PC-3 (cell line): ENCODE results near the gene GRIN3B. TPM values are rescaled to one million over a fixed set of nuclear protein-coding genes. Genes with fewer than 3 reads are reported as not detected.

Experiments used
- ATAC-seq: fragments of 200-7000 bp; cut with Tn5 transposase; 2 replicates; pipeline ENCODE4 v1.9.1; 2020; ENCODE audit warnings: mild to moderate bottlenecking, moderate library complexity
- BruUV-seq: library from RNA; stranded (reverse); fragments of 400-500 nt; replicated peaks from 2 replicates; lab custom pipeline; 2021; lab: Mats Ljungman, UMichigan
- CTCF ChIA-PET: fragments of 300-600 bp; sonication (Branson Sonifier 250); formaldehyde crosslinking; loops from one replicate; lab custom pipeline; 2022; ENCODE audit warnings: antibody characterized with exemption; lab: Charles Lee
- POLR2A ChIA-PET: fragments of 300-600 bp; sonication (Branson Sonifier 250); formaldehyde crosslinking; loops from one replicate; lab custom pipeline; 2022; ENCODE audit warnings: antibody characterized with exemption; ENCODE audit not compliant: unreplicated experiment; lab: Charles Lee
- DNase-seq: peaks from one replicate; pipeline ENCODE4 v3.0.0-alpha.2; 2015
- H2AFZ ChIP-seq: fragments of 300-600 bp; sonication (generic); 2 replicates; pipeline ENCODE4 v1.6.0; 2016; ENCODE audit warnings: antibody characterized with exemption, low read length
- H3F3A ChIP-seq: fragments of 300-600 bp; sonication (generic); one replicate; pipeline ENCODE4 v1.6.0; 2017; ENCODE audit warnings: antibody characterized with exemption, low read length, control low read depth, mild to moderate bottlenecking; ENCODE audit not compliant: unreplicated experiment
- H3K27ac ChIP-seq: fragments of 300-600 bp; sonication (generic); 2 replicates; pipeline ENCODE4 v1.5.1; 2016; ENCODE audit warnings: mild to moderate bottlenecking, low read length
- H3K27me3 ChIP-seq: fragments of 300-600 bp; sonication (generic); 2 replicates; pipeline ENCODE4 v1.6.1; 2016; ENCODE audit warnings: low read length, mixed read lengths
- H3K36me3 ChIP-seq: fragments of 300-600 bp; sonication (generic); 2 replicates; pipeline ENCODE4 v1.6.1; 2016; ENCODE audit warnings: low read depth, mixed run types, low read length, mixed read lengths
- H3K4me1 ChIP-seq: fragments of 300-600 bp; sonication (generic); 2 replicates; pipeline ENCODE4 v1.5.1; 2016; ENCODE audit warnings: low read length; ENCODE audit not compliant: insufficient read depth
- H3K4me2 ChIP-seq: fragments of 300-600 bp; sonication (generic); 2 replicates; pipeline ENCODE4 v1.6.0; 2016; ENCODE audit warnings: low read length
- H3K4me3 ChIP-seq: fragments of 300-600 bp; sonication (generic); 2 replicates; pipeline ENCODE4 v1.5.1; 2016; ENCODE audit warnings: mild to moderate bottlenecking, low read length, mixed read lengths
- H3K79me2 ChIP-seq: fragments of 300-600 bp; sonication (generic); 2 replicates; pipeline ENCODE4 v1.6.1; 2017; ENCODE audit warnings: low read length, mixed read lengths
- H3K9ac ChIP-seq: fragments of 300-600 bp; sonication (generic); 2 replicates; pipeline ENCODE4 v1.6.0; 2016; ENCODE audit warnings: mild to moderate bottlenecking, low read length
- H3K9me2 ChIP-seq: fragments of 300-600 bp; sonication (generic); replicated peaks from 2 replicates; pipeline ENCODE4 v1.6.1; 2016; ENCODE audit warnings: mixed run types, low read length, mixed read lengths
- H3K9me3 ChIP-seq: fragments of 300-600 bp; sonication (generic); 2 replicates; pipeline ENCODE4 v1.6.1; 2016; ENCODE audit warnings: low read length, mixed read lengths
- H4K20me1 ChIP-seq: fragments of 300-600 bp; sonication (generic); 2 replicates; pipeline ENCODE4 v1.6.1; 2016; ENCODE audit warnings: low read length, mixed read lengths
- CTCF ChIP-seq: fragments of 300-600 bp; sonication (generic); conservative IDR thresholded peaks from 2 replicates; pipeline ENCODE4 v1.5.1; 2017; ENCODE audit warnings: antibody characterized with exemption, low read depth, mild to moderate bottlenecking, low read length
- EZH2 ChIP-seq: fragments of 300-600 bp; sonication (generic); IDR thresholded peaks from one replicate; pipeline ENCODE4 v1.6.1; 2017; ENCODE audit warnings: antibody characterized with exemption, mild to moderate bottlenecking, low read length; ENCODE audit not compliant: unreplicated experiment
- EZH2phosphoT487 ChIP-seq: fragments of 300-600 bp; sonication (generic); IDR thresholded peaks from 2 replicates; pipeline ENCODE4 v1.6.1; 2018; ENCODE audit warnings: mild to moderate bottlenecking, antibody characterized with exemption, low read length, borderline replicate concordance
- intact Hi-C: fragments of 100-400 bp; cut with micrococcal nuclease; formaldehyde crosslinking; loops from 2 replicates; pipeline ENCODE4 v1.9.0; 2023
- total RNA-seq: library from RNA; depleted of rRNA; stranded (reverse); fragments of >200 nt; gene quantifications from 2 replicates; pipeline ENCODE4 v1.2.3, GENCODE V29; 2014

Gene GRIN3B
- total RNA-seq, 1 experiment from 2014 or later: 0.69 TPM

GRCh38 chr19:1015782-1016646, 15.8 kb downstream of the GRIN3B start:
- no peaks in the 10 kb centered on the region for H3K36me3 ChIP-seq
- no peak overlapping the region for H2AFZ ChIP-seq
- peaks cover 69% of the 10 kb centered on the region for H3K79me2 ChIP-seq
- no peaks in the 10 kb centered on the region for H3F3A ChIP-seq
- BruUV-seq: no TSS peak
- H3K4me1 ChIP-seq: peaks cover 22% of the 10 kb centered on the region
- no peak for TF ChIP-seq EZH2phosphoT487
- no peak for TF ChIP-seq CTCF
- no peak for TF ChIP-seq EZH2
- POLR2A ChIA-PET: interaction anchor here (1.0 kb wide), 1 partner anchor 253 kb away, joined by 6 read pairs; the partner anchor contains the start of gene CIRBP
- H3K9me3 ChIP-seq: no peaks in the 10 kb centered on the region
- peaks cover 50% of the 10 kb centered on the region for H4K20me1 ChIP-seq
- H3K27ac ChIP-seq: peak overlapping the region; percentile 37
- intact Hi-C loops: no loop called here
- ATAC-seq (no peak), DNase-seq (no peak)
- H3K4me2 ChIP-seq: peak overlapping the region; percentile 97; the same call in 1 of the 2 replicates
- CTCF ChIA-PET: no interaction called here
- H3K4me3 ChIP-seq: no peak overlapping the region
- no peak overlapping the region for H3K9ac ChIP-seq
- no peaks in the 10 kb centered on the region for H3K27me3 ChIP-seq
- H3K9me2 ChIP-seq: no peaks in the 10 kb centered on the region

DNA sequence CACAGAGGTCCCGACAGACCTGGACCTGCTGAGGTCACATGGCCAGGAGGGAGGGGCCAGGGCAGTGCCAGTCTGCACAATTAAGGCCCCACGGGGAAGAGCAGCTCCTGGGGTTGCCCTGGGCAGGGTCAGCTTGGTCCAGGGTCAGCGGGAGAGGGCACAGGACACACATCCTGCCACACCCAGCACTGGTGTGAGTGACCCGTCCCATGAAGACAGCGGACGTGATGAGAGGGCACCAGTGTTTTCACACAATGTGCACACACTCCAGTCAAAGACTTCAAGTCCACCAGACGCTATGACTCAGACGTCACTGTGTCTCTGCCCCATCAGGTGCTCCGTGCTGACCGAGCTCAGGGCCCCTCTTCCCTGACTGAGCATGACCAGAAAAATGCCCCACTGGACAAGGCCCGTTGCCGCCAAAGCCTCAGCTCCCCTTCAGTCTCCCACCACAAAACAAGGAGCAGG, 16.5 kb downstream of the GRIN3B start:
- ATAC-seq (peak; percentile 37), DNase-seq (peak; percentile 33)
- Histone ChIP-seq H3K36me3 (no peaks in the 10 kb centered on the region), H4K20me1 (peaks cover 50% of the 10 kb centered on the region), H3K79me2 (peaks cover 69% of the 10 kb centered on the region), H3K4me1 (peaks cover 22% of the 10 kb centered on the region), H3K27me3 (no peaks in the 10 kb centered on the region), H2AFZ (no peak overlapping the region), H3K27ac (peak overlapping the region; percentile 37), H3K9me2 (no peaks in the 10 kb centered on the region), H3K9me3 (no peaks in the 10 kb centered on the region), H3F3A (no peaks in the 10 kb centered on the region), H3K4me3 (peak overlapping the region; percentile 47), H3K9ac (no peak overlapping the region), H3K4me2 (peak overlapping the region; percentile 97)
- TF ChIP-seq EZH2: no peak
- intact Hi-C loops: no loop called here
- ChIA-PET POLR2A (interaction anchor here (1.0 kb wide), 1 partner anchor 252 kb away, joined by 6 read pairs; the partner anchor contains the start of gene CIRBP), CTCF (interaction anchor here (1.0 kb wide), 1 partner anchor 15 kb away, joined by 4 read pairs; no protein-coding TSS in a partner anchor)
- BruUV-seq: no TSS peak

GRCh38 chr19:1017115-1017905, 17.1 kb downstream of the GRIN3B start:
- no peaks in the 10 kb centered on the region for H3F3A ChIP-seq
- H3K27me3 ChIP-seq: no peaks in the 10 kb centered on the region
- ChIA-PET CTCF (interaction anchor here (1.0 kb wide), 1 partner anchor 16 kb away, joined by 4 read pairs; no protein-coding TSS in a partner anchor), POLR2A (interaction anchor here (1.0 kb wide), 1 partner anchor 252 kb away, joined by 6 read pairs; the partner anchor contains the start of gene CIRBP)
- no peak overlapping the region for H2AFZ ChIP-seq
- intact Hi-C loops: no loop called here
- TF ChIP-seq EZH2phosphoT487 (no peak), CTCF (no peak), EZH2 (no peak)
- peak overlapping the region; percentile 47 for H3K4me3 ChIP-seq
- peak overlapping the region; percentile 37 for H3K27ac ChIP-seq
- peaks cover 69% of the 10 kb centered on the region for H3K79me2 ChIP-seq
- no TSS peak for BruUV-seq
- H3K4me2 ChIP-seq: peak overlapping the region; percentile 97
- DNase-seq (peak; percentile 47), ATAC-seq (peak; percentile 53)
- no peaks in the 10 kb centered on the region for H3K9me3 ChIP-seq
- no peaks in the 10 kb centered on the region for H3K9me2 ChIP-seq
- peaks cover 50% of the 10 kb centered on the region for H4K20me1 ChIP-seq
- no peak overlapping the region for H3K9ac ChIP-seq
- peaks cover 22% of the 10 kb centered on the region for H3K4me1 ChIP-seq
- H3K36me3 ChIP-seq: no peaks in the 10 kb centered on the region
